PC-9 (cell line): ENCODE data around the gene SEC31A. TPM values are rescaled to one million over a fixed set of nuclear protein-coding genes. Genes with fewer than 3 reads are reported as not detected.

Experiments used
- BruUV-seq: library from RNA; stranded (reverse); fragments of 400-500 nt; replicated peaks from 2 replicates; lab custom pipeline; 2021; lab: Mats Ljungman, UMichigan
- CTCF ChIA-PET: fragments of 300-600 bp; sonication (Branson Sonifier 250); formaldehyde crosslinking; loops from one replicate; lab custom pipeline; 2022; ENCODE audit warnings: antibody characterized with exemption; lab: Charles Lee
- POLR2A ChIA-PET: fragments of 300-600 bp; sonication (Branson Sonifier 250); formaldehyde crosslinking; loops from one replicate; lab custom pipeline; 2022; ENCODE audit warnings: antibody characterized with exemption; ENCODE audit not compliant: unreplicated experiment; lab: Charles Lee
- DNase-seq, 2 experiments: peaks; one replicate each; pipeline versions ENCODE4 v3.0.0 to v3.0.0-alpha.2; 2015 to 2022; ENCODE audit warnings: mixed read lengths in 1 of 2
- H2AFZ ChIP-seq: fragments of 200-600 bp; sonication (generic); 2 replicates; pipeline ENCODE4 v1.8.1; 2017; ENCODE audit warnings: antibody characterized with exemption
- H3F3A ChIP-seq: fragments of 200-600 bp; sonication (generic); 2 replicates; pipeline ENCODE4 v1.8.1; 2017; ENCODE audit warnings: antibody characterized with exemption, mild to moderate bottlenecking, low read depth; ENCODE audit not compliant: insufficient read depth
- H3K27ac ChIP-seq: fragments of 200-600 bp; sonication (generic); 2 replicates; pipeline ENCODE4 v1.6.1; 2016; ENCODE audit warnings: mixed run types
- H3K27me3 ChIP-seq: fragments of 200-600 bp; sonication (generic); 2 replicates; pipeline ENCODE4 v1.6.1; 2016; ENCODE audit warnings: low read depth, mixed run types; ENCODE audit not compliant: insufficient read depth
- H3K36me3 ChIP-seq: fragments of 200-600 bp; sonication (generic); 2 replicates; pipeline ENCODE4 v1.6.1; 2016; ENCODE audit warnings: low read depth, mixed run types
- H3K4me1 ChIP-seq: fragments of 200-600 bp; sonication (generic); replicated peaks from 2 replicates; pipeline ENCODE4 v1.6.1; 2016; ENCODE audit warnings: mixed run types; ENCODE audit not compliant: insufficient read depth
- H3K4me2 ChIP-seq: fragments of 200-600 bp; sonication (generic); 2 replicates; pipeline ENCODE4 v1.6.1; 2017; ENCODE audit warnings: mixed run types
- H3K4me3 ChIP-seq: fragments of 200-600 bp; sonication (generic); 2 replicates; pipeline ENCODE4 v1.6.1; 2016; ENCODE audit warnings: mixed run types
- H3K79me2 ChIP-seq: fragments of 200-600 bp; sonication (generic); 2 replicates; pipeline ENCODE4 v1.6.1; 2017; ENCODE audit warnings: low read depth, mixed run types
- H3K9me2 ChIP-seq: fragments of 200-600 bp; sonication (generic); 2 replicates; pipeline ENCODE4 v1.8.1; 2017; ENCODE audit warnings: mild to moderate bottlenecking; ENCODE audit not compliant: insufficient read depth
- H3K9me3 ChIP-seq: fragments of 200-600 bp; sonication (generic); 2 replicates; pipeline ENCODE4 v1.8.1; 2016; ENCODE audit warnings: low read depth; ENCODE audit not compliant: insufficient read depth
- H4K20me1 ChIP-seq: fragments of 200-600 bp; sonication (generic); 2 replicates; pipeline ENCODE4 v1.8.1; 2017; ENCODE audit not compliant: insufficient read depth
- CTCF ChIP-seq: fragments of 200-600 bp; sonication (generic); conservative IDR thresholded peaks from 2 replicates; pipeline ENCODE4 v1.6.1; 2017; ENCODE audit warnings: mixed run types, antibody characterized with exemption, mild to moderate bottlenecking, moderate library complexity
- EZH2 ChIP-seq: fragments of 200-600 bp; sonication (generic); IDR thresholded peaks from 2 replicates; pipeline ENCODE4 v1.8.0; 2017; ENCODE audit warnings: antibody characterized with exemption, low read depth
- intact Hi-C: fragments of 100-400 bp; cut with micrococcal nuclease; formaldehyde crosslinking; loops from one replicate; pipeline ENCODE4 v1.10.0; 2022; ENCODE audit not compliant: unreplicated experiment
- total RNA-seq: library from RNA; stranded (reverse); gene quantifications from 2 replicates; pipeline ENCODE4 v1.2.3, GENCODE V29; 2021

Gene SEC31A
- total RNA-seq, 1 experiment from 2014 or later: 95.5 TPM

DNA sequence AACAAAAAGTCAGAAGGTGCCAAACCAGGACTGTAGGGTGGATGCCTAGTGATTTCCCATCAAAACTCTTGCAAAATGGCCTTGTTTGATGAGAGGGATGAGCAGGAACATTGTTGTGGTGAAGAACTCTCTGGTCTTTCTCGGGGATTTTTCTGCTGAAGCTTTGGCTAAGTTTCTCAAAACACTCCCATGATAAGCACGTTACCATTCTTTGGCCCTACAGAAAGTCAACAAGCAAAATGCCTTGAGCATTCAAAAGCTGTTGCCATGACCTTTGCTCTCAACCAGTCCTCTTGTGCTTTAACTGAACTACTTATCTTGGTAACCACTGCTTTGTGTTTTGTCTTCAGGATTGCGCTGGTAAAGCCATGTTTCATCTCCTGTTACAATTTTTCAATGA lies 3.0 kb upstream of the SEC31A start:
- Histone ChIP-seq H3K9me2 (no peaks in the 10 kb centered on the region), H2AFZ (no peak overlapping the region), H3F3A (peaks cover 63% of the 10 kb centered on the region), H3K36me3 (peaks cover 39% of the 10 kb centered on the region), H4K20me1 (peaks cover 18% of the 10 kb centered on the region), H3K4me3 (no peak overlapping the region), H3K27me3 (no peaks in the 10 kb centered on the region), H3K27ac (no peak overlapping the region), H3K9me3 (no peaks in the 10 kb centered on the region), H3K4me2 (no peak overlapping the region), H3K4me1 (peaks cover 26% of the 10 kb centered on the region), H3K79me2 (peaks cover 61% of the 10 kb centered on the region)
- BruUV-seq: no TSS peak
- DNase-seq: no peak
- intact Hi-C loops: loop anchor here (10.0 kb wide), 1 partner anchor 519 kb away; the partner anchor contains the start of gene HNRNPD
- TF ChIP-seq CTCF: no peak
- no peak for TF ChIP-seq EZH2
- CTCF ChIA-PET: no interaction called here
- POLR2A ChIA-PET: interaction anchor here (0.5 kb wide), 1 partner anchor 474 kb away, joined by 5 read pairs; no protein-coding TSS in a partner anchor

DNA sequence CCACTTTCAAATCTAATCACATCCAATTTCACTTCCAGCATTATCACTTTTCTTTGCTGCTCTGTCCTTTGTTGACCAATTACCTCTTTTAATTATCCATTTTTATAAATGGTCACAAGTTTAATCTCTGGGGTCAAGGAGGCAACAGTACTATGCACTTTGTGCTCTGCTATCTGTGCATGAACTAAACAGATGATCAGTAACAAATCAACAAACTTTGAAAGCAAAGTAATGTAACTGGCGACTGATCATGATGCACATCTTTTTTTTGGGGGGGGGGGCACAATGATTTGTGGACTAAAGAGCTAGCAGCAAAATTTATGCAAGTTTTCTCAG lies 1.5 kb upstream of the SEC31A start:
- peaks cover 9% of the 10 kb centered on the region for H4K20me1 ChIP-seq
- no peak overlapping the region for H2AFZ ChIP-seq
- peak overlapping the region; percentile 93 for H3K4me2 ChIP-seq
- H3K9me3 ChIP-seq: no peaks in the 10 kb centered on the region
- H3K4me1 ChIP-seq: peaks cover 16% of the 10 kb centered on the region
- no peaks in the 10 kb centered on the region for H3K9me2 ChIP-seq
- peaks cover 28% of the 10 kb centered on the region for H3K36me3 ChIP-seq
- intact Hi-C loops: loop anchor here (10.0 kb wide), 1 partner anchor 518 kb away; the partner anchor contains the start of gene HNRNPD
- H3K27me3 ChIP-seq: no peaks in the 10 kb centered on the region
- peaks cover 54% of the 10 kb centered on the region for H3F3A ChIP-seq
- peak overlapping the region; percentile 98; the same call in 1 of the 2 replicates for H3K4me3 ChIP-seq
- no TSS peak for BruUV-seq
- H3K79me2 ChIP-seq: peaks cover 60% of the 10 kb centered on the region
- peak overlapping the region; percentile 93 for H3K27ac ChIP-seq
- DNase-seq: no peak
- TF ChIP-seq CTCF (no peak), EZH2 (no peak)
- ChIA-PET POLR2A (interaction anchor here (0.9 kb wide), 1 partner anchor 12 kb away, joined by 4 read pairs; no protein-coding TSS in a partner anchor), CTCF (no interaction called here)

DNA sequence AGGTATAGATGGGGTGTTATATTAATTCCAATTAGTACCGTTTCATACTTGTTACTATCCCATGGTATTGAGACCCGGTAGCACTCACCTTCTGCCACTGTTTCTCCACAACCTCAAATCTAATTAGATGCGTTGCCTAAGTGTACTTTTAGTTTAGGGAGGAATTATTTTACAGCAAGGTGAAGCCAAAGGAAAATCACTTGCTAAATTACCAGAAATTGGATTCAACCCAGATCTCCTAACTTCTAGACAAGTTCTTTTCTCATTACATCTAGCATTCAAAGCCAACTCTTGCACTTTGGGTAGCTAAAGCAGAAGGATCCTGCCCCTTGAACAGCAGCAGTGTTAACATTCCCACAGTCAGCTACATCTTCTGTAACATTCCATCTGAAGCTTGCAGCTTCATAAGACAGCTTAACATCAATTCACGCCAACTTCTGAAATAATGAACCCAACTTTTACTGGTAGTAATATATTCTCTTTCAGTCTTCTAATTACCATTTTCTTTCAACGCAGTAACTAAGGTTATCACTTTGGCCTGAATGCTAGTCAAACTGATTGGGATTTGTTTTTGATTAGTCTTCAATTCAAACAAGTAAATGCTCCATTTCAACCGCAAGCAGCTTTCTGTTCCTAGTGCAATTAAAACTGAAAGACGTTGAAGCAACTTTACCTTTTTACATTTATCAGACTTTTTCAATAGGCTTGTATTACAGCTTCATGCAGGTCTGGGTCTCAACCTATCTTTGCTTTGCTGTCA lies 934 bp upstream of the SEC31A start:
- DNase-seq: no peak
- peak overlapping the region; percentile 98 for H3K4me3 ChIP-seq
- POLR2A ChIA-PET: interaction anchor here (0.9 kb wide), 1 partner anchor 12 kb away, joined by 4 read pairs; no protein-coding TSS in a partner anchor
- H3K9me2 ChIP-seq: no peaks in the 10 kb centered on the region
- peaks cover 23% of the 10 kb centered on the region for H3K36me3 ChIP-seq
- H2AFZ ChIP-seq: peak overlapping the region; percentile 84; the same call in 1 of the 2 replicates
- no peaks in the 10 kb centered on the region for H3K9me3 ChIP-seq
- intact Hi-C loops: loop anchor here (1.0 to 10.0 kb wide), 2 partner anchors 7 to 517 kb away; partner anchors contain the start of gene HNRNPD
- BruUV-seq: TSS peak; percentile 93
- peaks cover 53% of the 10 kb centered on the region for H3F3A ChIP-seq
- peaks cover 60% of the 10 kb centered on the region for H3K79me2 ChIP-seq
- peak overlapping the region; percentile 93 for H3K4me2 ChIP-seq
- peaks cover 14% of the 10 kb centered on the region; the same call in 1 of the 2 replicates for H3K4me1 ChIP-seq
- TF ChIP-seq CTCF (no peak), EZH2 (no peak)
- no peaks in the 10 kb centered on the region for H3K27me3 ChIP-seq
- CTCF ChIA-PET: no interaction called here
- H3K27ac ChIP-seq: peak overlapping the region; percentile 93
- H4K20me1 ChIP-seq: peaks cover 10% of the 10 kb centered on the region
